Measurements from ENCODE around the gene SMIM3. TPM values are rescaled to one million over a fixed set of nuclear protein-coding genes. Genes with fewer than 3 reads are reported as not detected.
A peak's percentile ranks its signal among the peaks of the same experiment; 100 is the strongest.

Gene SMIM3
- total and polyA plus RNA-seq, 10 of the 15 experiments (the other 5 are each of a cell fraction or from before 2014, with no cell fraction given): 1.0 to 14.3 (median 7.7) TPM

DNA sequence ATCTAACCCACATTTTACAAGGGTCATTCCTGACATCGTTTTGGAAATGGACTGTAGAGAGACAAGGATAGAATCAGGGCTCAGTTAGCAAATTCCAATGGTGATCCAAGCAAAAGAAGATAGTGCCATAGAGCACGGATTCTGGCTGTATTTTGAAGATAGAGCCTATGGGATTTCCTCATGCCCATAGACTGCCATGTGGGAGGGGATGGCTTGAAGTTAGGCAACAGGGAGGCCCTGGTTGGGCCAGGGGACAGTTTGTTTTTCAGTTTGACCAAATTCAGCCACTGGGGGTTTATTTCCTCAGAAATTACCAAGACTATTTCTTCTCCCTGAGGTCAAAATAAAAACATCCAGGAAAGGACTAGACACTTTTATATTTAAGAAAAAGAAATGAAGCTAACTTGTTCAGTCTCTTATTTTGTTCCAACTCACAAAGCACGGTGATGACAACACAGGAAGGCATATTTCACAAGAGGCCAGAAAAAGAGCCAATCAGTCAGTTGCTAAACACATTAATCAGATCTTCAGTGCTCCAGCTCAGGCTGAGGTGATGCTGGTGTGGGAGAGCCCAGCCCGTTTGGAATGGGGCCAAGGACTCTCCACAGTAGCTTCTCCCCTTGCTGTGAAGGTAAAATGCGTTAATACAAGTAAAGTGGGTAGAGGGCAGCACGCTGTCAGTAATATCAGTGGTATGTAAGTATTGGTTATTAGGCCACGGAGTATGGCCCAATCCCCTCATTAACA is 15.4 kb upstream of the SMIM3 start:
- no peaks in the 10 kb centered on the region; the same call in 2 of the 3 replicates for H3K9me3 ChIP-seq (replicated peaks; ENCODE audit: control insufficient read depth, insufficient read depth, low read length)
- no peaks in the 10 kb centered on the region for H4K20me1 ChIP-seq (ENCODE audit: control insufficient read depth, insufficient read depth)
- H3K4me1 ChIP-seq (ENCODE audit: control insufficient read depth, insufficient read depth, low read length): peaks cover 4% of the 10 kb centered on the region; the same call in 1 of the 2 replicates
- ChIA-PET RAD21 (ENCODE audit: unreplicated experiment) (interaction anchor here (0.9 to 1.6 kb wide), 3 partner anchors 17 to 202 kb away, joined by 3 to 4 read pairs (median 3); partner anchors contain the start of gene IRGM), CTCF (interaction anchor here (1.5 to 2.1 kb wide), 3 partner anchors 29 to 202 kb away, joined by 4 to 6 read pairs (median 4); no protein-coding TSS in a partner anchor), POLR2A (no interaction called here), SMC1A (ENCODE audit: uncharacterized antibody, unreplicated experiment) (interaction anchor here (0.7 to 1.6 kb wide), 4 partner anchors 12 to 39 kb away, joined by 3 read pairs; no protein-coding TSS in a partner anchor)
- DNase-seq (ENCODE audit: low read depth, low spot score) (no peak), FAIRE-seq (no peak), ATAC-seq (no peak)
- 38% methylated on average over 7 of the region's 7 CpGs for WGBS (ENCODE audit: insufficient coverage, insufficient replicate concordance, low lambda C conversion rate, missing lambda C conversion rate)
- H3K36me3 ChIP-seq (ENCODE audit: control insufficient read depth in 2 of 2, insufficient read depth in 2 of 2, low read length in 1 of 2): no peaks in the 10 kb centered on the region
- H3K4me3 ChIP-seq: no peak overlapping the region
- intact Hi-C loops (cut with micrococcal nuclease; ENCODE audit: unreplicated experiment) (no loop called here), in situ Hi-C loops (cut with MboI) (no loop called here)
- peak overlapping the region; percentile 37; the same call in 1 of the 2 replicates for H2AFZ ChIP-seq (ENCODE audit: control insufficient read depth, low read depth, low read length)
- H3K79me2 ChIP-seq (ENCODE audit: control insufficient read depth, insufficient read depth, low read length): peaks cover 3% of the 10 kb centered on the region
- no peaks in the 10 kb centered on the region for H3K27me3 ChIP-seq (replicated peaks in 1 of 2; ENCODE audit: control insufficient read depth in 2 of 2, insufficient read depth in 2 of 2, low read length in 1 of 2)
- no peak overlapping the region for H3K4me2 ChIP-seq (ENCODE audit: control insufficient read depth, insufficient read depth)
- H3K9ac ChIP-seq (ENCODE audit: control insufficient read depth, insufficient read depth, low read length): no peak overlapping the region
- no peak overlapping the region for H3K27ac ChIP-seq (ENCODE audit: control insufficient read depth, insufficient read depth)
- BruUV-seq (replicated peaks): no TSS peak
- TF ChIP-seq FOXM1 (IDR thresholded peaks at IDR 0.05; ENCODE audit: low read depth, low read length) (no peak), ATF3 (IDR thresholded peaks at IDR 0.05; ENCODE audit: borderline replicate concordance, extremely low read depth, low read depth, low read length) (no peak), ZBTB40 (IDR thresholded peaks at IDR 0.05; ENCODE audit: borderline replicate concordance) (no peak), RAD21 (IDR thresholded peaks at IDR 0.05; ENCODE audit: insufficient read depth, low read depth, low read length) (0 out of 2 replicates have a peak, but pooled peaks have one; percentile 5), BRCA1 (IDR thresholded peaks at IDR 0.05; ENCODE audit: low read depth, low read length) (no peak)

Data from GM12878 (cell line).